Astrocyte of the cerebellum (primary cell): ENCODE results near the gene RTN1.

Source experiments
- DNase-seq: peaks from one replicate; pipeline ENCODE4 v3.0.0-alpha.2; 2011; ENCODE audit warnings: low read depth
- H3K4me3 ChIP-seq: 2 replicates; pipeline ENCODE4 v1.5.1; 2011; ENCODE audit warnings: mild to moderate bottlenecking, low read depth, low read length, moderate library complexity
- CTCF ChIP-seq: IDR thresholded peaks from 2 replicates; pipeline ENCODE4 v1.5.1; 2012; ENCODE audit warnings: low read length, low read depth, moderate library complexity, mild to moderate bottlenecking; ENCODE audit errors: missing control alignments
- in situ Hi-C: cut with HindIII; loops from 2 replicates; pipeline ENCODE4 v1.10.0; 2017; ENCODE audit warnings: low sequenced_read_pairs

Gene RTN1

GRCh38 chr14:59754256-59754655 lies 116.3 kb downstream of the RTN1 start:
- in situ Hi-C loops: no loop called here
- no peak overlapping the region for H3K4me3 ChIP-seq
- no peak for DNase-seq
- TF ChIP-seq CTCF: no peak

- in situ Hi-C loops: no loop called here
- H3K4me3 ChIP-seq: no peak overlapping the region
- TF ChIP-seq CTCF: no peak
- no peak for DNase-seq
Measured at GRCh38 chr14:59753512-59753911, 117.1 kb downstream of the RTN1 start.

GRCh38 chr14:59751578-59751977 lies 119.0 kb downstream of the RTN1 start:
- DNase-seq: no peak
- in situ Hi-C loops: no loop called here
- no peak for TF ChIP-seq CTCF
- H3K4me3 ChIP-seq: no peak overlapping the region

- TF ChIP-seq CTCF: no peak
- no peak overlapping the region for H3K4me3 ChIP-seq
- no peak for DNase-seq
- in situ Hi-C loops: no loop called here
Measured at GRCh38 chr14:59739794-59740193, 130.8 kb downstream of the RTN1 start.

- H3K4me3 ChIP-seq: no peak overlapping the region
- in situ Hi-C loops: no loop called here
- no peak for TF ChIP-seq CTCF
- DNase-seq: no peak
Measured at GRCh38 chr14:59728304-59728703, 142.3 kb downstream of the RTN1 start.

GRCh38 chr14:59727073-59727661 lies 143.4 kb downstream of the RTN1 start:
- no peak for TF ChIP-seq CTCF
- no peak overlapping the region for H3K4me3 ChIP-seq
- in situ Hi-C loops: no loop called here
- no peak for DNase-seq
